NB4 (cell line): Measurements from ENCODE around the gene PKD2.

Experiments
- CTCF ChIP-seq: IDR thresholded peaks from one replicate; pipeline ENCODE4 v1.5.1; 2012; ENCODE audit warnings: low read depth, low read length
- MAX ChIP-seq: IDR thresholded peaks from 2 replicates; pipeline ENCODE4 v1.6.1; 2011; ENCODE audit warnings: low read depth, low read length
- MYC ChIP-seq: IDR thresholded peaks from 2 replicates; pipeline ENCODE4 v1.6.1; 2011; ENCODE audit warnings: low read depth, low read length
- POLR2A ChIP-seq: IDR thresholded peaks from 2 replicates; pipeline ENCODE4 v1.6.1; 2011; ENCODE audit warnings: mild to moderate bottlenecking; ENCODE audit not compliant: insufficient read length; ENCODE audit errors: extremely low read depth

DNA sequence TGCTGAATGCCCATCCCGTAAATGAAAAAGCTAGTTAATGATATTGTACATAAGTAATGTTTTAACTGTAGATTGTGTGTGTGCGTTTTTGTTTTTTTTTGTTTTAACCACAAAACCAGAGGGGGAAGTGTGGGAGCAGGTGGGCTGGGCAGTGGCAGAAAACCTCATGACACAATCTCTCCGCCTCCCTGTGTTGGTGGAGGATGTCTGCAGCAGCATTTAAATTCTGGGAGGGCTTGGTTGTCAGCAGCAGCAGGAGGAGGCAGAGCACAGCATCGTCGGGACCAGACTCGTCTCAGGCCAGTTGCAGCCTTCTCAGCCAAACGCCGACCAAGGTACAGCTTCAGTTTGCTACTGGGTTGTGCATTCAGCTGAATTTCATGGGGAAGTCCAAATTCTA lies 32.0 kb upstream of the PKD2 start, which contains the start of gene SPP1:
- TF ChIP-seq MYC (peak; percentile 57), CTCF (no peak), POLR2A (no peak), MAX (peak; percentile 61; the same call in 1 of the 2 replicates)
